Effector CD8-positive, alpha-beta T cell (primary cell): ENCODE results near the gene GNG7.
"Not testable (repeated sequence)": the region's sequence is repeated elsewhere in the genome, so short reads cannot be mapped to it uniquely, and the experiment has no call there.

Experiments
- DNase-seq: peaks from one replicate; lab custom pipeline; 2025; lab: John Stamatoyannopoulos, UW

Gene GNG7

DNA sequence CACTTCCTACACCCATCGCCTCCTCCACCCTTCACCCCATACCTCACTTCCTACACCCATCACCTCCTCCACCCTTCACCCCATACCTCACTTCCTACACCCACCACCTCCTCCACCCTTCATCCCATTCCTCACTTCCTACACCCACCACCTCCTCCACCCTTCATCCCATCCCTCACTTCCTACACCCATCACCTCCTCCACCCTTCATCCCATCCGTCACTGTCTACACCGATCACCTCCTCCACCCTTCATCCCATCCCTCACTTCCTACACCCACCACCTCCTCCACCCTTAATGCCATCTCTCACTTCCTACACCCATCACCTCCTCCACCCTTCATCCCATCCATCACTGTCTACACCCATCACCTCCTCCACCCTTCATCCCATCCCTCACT is 10.7 kb upstream of the GNG7 start:
- DNase-seq = not testable (repeated sequence)

- DNase-seq = no peak
Observed at GRCh38 chr19:2711875-2712205, 9.3 kb upstream of the GNG7 start.

GRCh38 chr19:2711172-2711874 is 8.8 kb upstream of the GNG7 start:
- no peak for DNase-seq

DNA sequence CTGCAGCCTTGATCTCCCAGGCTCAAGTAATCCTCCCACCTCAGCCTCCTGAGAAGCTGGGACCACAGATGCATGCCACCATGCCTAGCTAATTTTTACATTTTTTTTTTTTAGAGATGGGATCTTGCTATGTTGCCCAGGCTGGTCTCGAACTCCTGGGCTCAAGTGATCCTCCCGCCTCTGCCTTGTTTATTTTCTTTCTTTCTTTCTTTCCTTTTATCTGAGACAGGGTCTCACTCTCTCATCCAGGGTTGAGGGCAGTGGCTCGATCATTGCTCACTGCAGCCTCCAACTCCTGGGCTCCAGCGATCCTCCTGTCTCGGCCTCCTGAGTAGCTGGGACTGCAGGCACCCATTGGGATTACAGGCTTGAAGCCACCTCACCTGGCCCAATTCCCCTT is 3.8 kb upstream of the GNG7 start:
- DNase-seq = no peak

DNA sequence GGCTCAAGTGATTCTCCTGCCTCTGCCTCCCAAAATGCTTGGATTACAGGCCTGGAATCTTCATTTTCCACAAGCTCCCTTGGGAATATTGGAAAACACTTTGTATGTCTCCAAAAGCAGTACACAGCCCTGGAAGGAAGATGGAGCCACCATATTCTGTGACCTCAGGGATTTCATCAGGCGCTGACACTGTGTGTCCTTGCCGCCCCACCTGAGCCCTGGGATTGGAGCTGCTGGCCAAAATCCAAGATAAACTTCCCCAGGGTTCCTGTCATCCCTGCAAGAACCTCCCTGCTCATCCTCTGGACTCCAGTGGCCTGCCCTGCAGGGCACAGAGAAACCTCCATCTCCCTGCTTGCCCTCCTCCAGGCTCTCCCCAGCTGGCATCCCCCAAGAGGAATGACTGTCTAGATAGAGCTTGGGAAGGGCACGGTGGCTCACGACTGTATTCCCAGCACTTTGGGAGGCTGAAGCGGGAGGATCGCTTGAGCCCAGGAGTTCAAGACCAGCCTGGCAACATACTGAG is 1.3 kb upstream of the GNG7 start:
- DNase-seq = no peak

DNA sequence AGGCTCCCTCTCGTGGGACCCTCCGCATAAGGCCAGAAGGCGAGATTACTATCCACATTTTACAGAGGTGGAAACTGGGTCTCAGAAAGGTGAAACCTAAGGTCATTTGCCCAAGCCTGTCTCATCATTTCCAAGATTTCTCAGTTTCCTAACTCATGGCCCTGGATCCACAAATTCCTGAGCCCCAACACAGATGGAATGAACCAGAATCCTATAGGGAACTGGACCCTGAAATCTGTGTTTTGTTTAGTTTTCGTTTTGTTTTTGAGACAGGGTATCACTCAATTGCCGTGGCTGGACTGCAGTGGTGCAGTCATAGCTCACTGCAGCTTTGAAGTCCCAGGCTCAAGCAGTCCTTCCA is 563 bp upstream of the GNG7 start:
- no peak for DNase-seq

- DNase-seq = no peak
Observed at GRCh38 chr19:2701361-2702169, 929 bp downstream of the GNG7 start.

- no peak for DNase-seq
Observed at GRCh38 chr19:2700660-2701360, 1.7 kb downstream of the GNG7 start.

DNA sequence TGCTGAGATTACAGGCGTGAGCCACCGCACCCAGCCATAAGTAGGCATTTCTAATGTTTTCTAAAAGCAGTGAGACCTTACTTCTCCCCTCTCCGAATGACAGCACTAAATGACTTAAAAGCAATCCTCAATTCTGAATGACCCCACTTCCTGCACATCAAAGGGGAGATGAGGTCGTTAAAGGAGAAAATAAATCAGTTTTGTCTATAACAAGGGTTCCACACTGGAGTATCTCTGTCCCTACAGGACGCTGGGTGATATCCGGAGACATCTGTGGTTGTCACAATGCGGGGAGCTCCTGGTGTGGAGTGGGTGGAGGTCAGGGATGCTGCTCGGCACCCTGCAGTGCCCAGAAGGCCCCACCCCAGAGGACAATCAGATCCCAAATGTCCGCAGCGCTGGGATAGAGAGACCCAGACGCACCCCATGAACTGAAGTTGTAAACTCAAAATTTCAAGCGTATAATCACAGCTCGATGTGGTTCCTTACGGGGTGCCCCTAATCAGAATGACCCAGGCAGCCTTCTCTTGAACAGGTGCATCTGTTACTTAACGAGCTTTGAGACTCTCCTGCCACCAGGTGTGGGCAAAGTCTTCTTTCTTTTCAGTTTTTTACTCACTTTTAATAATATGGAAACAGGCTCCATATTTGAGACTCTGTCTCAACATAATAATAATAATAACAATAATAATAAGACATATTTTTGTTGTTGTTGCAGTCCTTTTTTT is 2.9 kb downstream of the GNG7 start:
- DNase-seq = no peak

GRCh38 chr19:2694196-2694595 is 8.3 kb downstream of the GNG7 start:
- no peak for DNase-seq

GRCh38 chr19:2693492-2694160 is 8.9 kb downstream of the GNG7 start:
- DNase-seq = no peak

- DNase-seq = no peak
Observed at GRCh38 chr19:2691951-2692350, 10.5 kb downstream of the GNG7 start.

DNA sequence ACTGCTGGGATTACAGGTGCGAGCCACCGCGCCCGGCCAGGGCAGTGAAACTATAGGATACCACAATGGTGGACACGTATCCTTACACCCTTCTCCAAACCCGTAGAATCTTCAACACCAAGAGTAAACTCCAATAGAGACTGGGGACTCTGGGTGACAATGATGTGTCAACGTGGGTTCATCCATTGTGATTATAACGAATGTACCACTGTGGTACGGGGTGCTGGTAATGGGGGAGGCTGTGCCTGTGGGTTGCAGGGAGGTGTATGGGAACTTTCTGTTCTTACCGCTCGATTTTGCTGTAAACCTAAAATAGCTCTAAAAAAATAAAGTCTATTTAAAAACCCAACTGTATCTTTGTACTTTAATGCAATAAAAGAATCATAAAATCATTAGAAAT is 11.6 kb downstream of the GNG7 start:
- DNase-seq = no peak

DNA sequence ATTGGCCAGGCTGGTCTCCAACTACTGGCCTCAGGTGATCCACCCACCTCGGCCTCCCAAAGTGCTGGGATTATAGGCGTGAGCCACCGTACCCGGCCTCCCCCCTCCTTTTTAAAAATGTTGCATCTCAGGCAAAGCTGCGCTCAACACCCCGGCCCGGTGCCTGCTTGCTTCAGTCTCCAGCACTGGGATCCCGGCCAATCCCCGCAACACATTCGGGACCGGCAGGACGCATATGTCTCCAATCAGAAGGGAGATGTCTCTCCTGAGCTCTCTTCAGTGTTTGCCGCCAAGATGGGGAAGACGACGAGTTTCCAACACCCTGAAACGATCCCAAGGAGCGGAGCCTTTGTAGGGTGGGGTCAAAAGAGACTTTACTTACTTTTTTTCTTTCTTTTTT is 16.1 kb downstream of the GNG7 start:
- DNase-seq = no peak

- no peak for DNase-seq
Observed at GRCh38 chr19:2685204-2685704, 17.2 kb downstream of the GNG7 start.

DNA sequence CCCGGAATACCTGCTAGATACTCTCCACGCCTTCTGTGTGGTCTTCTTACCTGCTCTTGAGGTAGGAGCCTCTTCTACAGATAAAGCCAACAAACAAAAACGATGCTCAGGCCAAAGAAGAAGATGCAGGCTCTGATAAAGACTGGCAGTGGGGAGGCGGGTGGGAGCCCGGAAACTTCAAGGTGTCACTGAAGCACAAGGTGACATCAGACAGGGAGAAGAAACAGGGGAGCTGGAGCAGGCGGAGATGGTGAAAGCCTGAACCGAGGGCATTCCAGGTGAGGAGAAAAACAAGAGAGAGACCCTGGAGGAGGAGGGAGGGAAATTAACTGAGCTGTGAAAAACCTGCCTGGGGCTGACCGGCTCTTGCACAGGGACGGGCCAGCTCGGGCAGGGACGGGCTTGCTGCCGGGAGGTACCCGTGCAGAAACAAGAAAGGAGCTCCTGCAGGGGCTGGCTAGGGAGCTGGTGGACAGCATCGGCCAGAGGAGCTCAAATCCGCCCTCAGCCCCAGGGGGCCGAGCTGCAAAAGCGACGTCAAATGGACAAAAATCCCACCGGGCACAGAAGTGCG is 19.0 kb downstream of the GNG7 start:
- no peak for DNase-seq

DNA sequence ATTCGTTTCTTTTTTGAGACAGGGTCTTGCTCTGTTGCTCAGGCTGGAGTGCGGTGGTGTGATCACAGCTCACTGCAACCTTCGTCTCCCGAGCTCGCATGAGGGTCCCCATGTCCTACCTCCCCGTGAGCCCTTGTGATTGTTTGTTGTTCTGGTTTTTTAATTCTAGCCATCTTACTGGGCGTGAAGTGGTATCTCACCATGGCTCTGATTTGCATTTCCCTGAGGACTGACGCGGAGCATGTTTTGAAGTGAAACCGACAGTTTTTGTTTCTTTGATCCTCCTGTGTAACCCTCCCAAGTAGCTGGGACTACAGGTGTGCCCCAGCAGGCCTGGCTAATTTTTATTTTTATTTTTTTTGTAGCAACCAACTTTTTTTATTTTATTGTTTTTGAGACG is 21.7 kb downstream of the GNG7 start:
- no peak for DNase-seq

- no peak for DNase-seq
Observed at GRCh38 chr19:2679439-2679838, 23.1 kb downstream of the GNG7 start.

GRCh38 chr19:2678948-2679347 is 23.5 kb downstream of the GNG7 start:
- not testable (repeated sequence) for DNase-seq

DNA sequence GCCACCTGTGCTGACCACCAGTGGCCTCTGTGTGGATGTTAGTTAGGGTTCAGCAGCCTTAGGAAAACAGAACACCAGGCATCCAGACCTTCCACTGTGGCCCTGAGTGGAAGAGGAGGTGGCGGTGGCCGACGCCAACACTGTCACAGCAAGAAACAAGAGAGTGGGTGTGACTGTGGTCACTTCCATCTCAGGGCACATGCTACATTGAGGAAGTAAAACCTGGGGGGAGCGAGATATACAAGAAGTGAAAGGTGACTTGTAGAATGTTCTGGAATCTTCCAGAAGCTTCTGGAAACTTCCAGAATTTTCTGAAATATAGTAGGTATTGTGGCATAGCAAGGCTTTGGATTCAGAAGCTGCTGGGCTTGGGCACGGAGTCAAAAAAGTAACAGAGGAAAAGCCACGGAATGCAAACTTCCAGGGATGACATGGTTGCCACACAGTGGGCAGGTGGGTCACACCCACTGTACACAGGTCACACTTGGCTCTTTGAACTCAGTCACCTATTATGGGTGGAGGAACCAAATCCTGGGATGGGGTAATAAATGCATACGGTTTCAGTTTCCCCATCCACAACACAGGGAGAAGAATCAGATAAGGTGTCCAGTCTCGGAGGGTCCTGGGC is 24.3 kb downstream of the GNG7 start:
- no peak for DNase-seq

GRCh38 chr19:2676823-2677222 is 25.7 kb downstream of the GNG7 start:
- no peak for DNase-seq
